Endothelial cell of umbilical vein (primary cell): ENCODE data around the gene C6orf89.
"Not testable (repeated sequence)": the region's sequence is repeated elsewhere in the genome, so short reads cannot be mapped to it uniquely, and the experiment has no call there.

Experiments used
- EZH2 ChIP-seq: IDR thresholded peaks from 2 replicates; pipeline ENCODE4 v1.6.1; 2012; ENCODE audit warnings: borderline replicate concordance, low read depth, mild to moderate bottlenecking, moderate library complexity, low read length, inconsistent platforms; ENCODE audit not compliant: severe bottlenecking
- GATA2 ChIP-seq: IDR thresholded peaks from 2 replicates; pipeline ENCODE4 v1.7.0; 2011; ENCODE audit warnings: low read depth, mild to moderate bottlenecking, moderate library complexity, mixed read lengths, low read length; ENCODE audit not compliant: insufficient read length, insufficient read depth
- MYC ChIP-seq: IDR thresholded peaks from one replicate; pipeline ENCODE4 v1.6.1; 2011; ENCODE audit warnings: mild to moderate bottlenecking, low read depth, low read length
- POLR2A ChIP-seq: IDR thresholded peaks from 2 replicates; pipeline ENCODE4 v1.6.1; 2012; ENCODE audit warnings: low read depth, mild to moderate bottlenecking, control low read depth, low read length
- POLR2AphosphoS5 ChIP-seq: IDR thresholded peaks from 2 replicates; pipeline ENCODE4 v1.6.1; 2012; ENCODE audit warnings: low read depth, mild to moderate bottlenecking, control low read depth, low read length, moderate library complexity; ENCODE audit not compliant: insufficient read depth
- TF ChIP-seq, protein P1 (sequence below), 2 donors: IDR thresholded peaks; 1 replicate in 1 of 2; 2 replicates in 1 of 2; pipeline ENCODE4 v1.5.1; 2011; ENCODE audit warnings: low read length in 2 of 2, mild to moderate bottlenecking in 2 of 2, moderate library complexity in 2 of 2, control low read depth in 1 of 2, inconsistent platforms in 1 of 2, low read depth in 1 of 2; ENCODE audit not compliant: insufficient read depth in 1 of 2; ENCODE audit errors: extremely low read depth in 1 of 2
- TF ChIP-seq, protein P2 (sequence below): IDR thresholded peaks from 2 replicates; pipeline ENCODE4 v1.6.1; 2011; ENCODE audit not compliant: insufficient read depth, insufficient read length

DNA sequence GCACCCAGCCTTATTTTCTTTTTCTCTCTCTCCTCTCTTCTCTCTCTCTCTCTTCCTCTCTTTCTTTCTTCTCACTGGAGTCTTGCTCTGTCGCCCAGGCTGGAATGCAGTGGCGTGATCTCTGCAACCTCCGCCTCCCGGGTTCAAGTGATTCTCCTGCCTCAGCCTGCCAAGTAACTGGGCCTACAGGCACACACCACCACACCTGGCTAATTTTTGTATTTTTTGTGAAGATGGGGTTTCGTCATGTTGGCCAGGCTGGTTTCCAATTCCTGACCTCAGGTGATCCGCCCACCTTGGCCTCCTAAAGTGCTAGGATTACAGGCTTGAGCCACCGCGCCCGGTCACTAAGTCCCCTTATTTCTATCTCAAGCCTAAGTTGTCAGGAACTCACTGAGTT, 63.3 kb downstream of the C6orf89 start:
- TF ChIP-seq POLR2A, POLR2AphosphoS5, EZH2, MYC, GATA2: not testable (repeated sequence)
- TF ChIP-seq, protein P1, sequence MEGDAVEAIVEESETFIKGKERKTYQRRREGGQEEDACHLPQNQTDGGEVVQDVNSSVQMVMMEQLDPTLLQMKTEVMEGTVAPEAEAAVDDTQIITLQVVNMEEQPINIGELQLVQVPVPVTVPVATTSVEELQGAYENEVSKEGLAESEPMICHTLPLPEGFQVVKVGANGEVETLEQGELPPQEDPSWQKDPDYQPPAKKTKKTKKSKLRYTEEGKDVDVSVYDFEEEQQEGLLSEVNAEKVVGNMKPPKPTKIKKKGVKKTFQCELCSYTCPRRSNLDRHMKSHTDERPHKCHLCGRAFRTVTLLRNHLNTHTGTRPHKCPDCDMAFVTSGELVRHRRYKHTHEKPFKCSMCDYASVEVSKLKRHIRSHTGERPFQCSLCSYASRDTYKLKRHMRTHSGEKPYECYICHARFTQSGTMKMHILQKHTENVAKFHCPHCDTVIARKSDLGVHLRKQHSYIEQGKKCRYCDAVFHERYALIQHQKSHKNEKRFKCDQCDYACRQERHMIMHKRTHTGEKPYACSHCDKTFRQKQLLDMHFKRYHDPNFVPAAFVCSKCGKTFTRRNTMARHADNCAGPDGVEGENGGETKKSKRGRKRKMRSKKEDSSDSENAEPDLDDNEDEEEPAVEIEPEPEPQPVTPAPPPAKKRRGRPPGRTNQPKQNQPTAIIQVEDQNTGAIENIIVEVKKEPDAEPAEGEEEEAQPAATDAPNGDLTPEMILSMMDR (IDR thresholded peaks at IDR 0.05; ENCODE audit: extremely low read depth in 1 of 2, insufficient read depth in 1 of 2, low read depth in 1 of 2, low read length in 2 of 2), result not testable (repeated sequence)
- TF ChIP-seq, protein P2, sequence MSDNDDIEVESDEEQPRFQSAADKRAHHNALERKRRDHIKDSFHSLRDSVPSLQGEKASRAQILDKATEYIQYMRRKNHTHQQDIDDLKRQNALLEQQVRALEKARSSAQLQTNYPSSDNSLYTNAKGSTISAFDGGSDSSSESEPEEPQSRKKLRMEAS, result not testable (repeated sequence)
